Placental pericyte (primary cell): ENCODE results near the gene GKN1. TPM values are rescaled to one million over a fixed set of nuclear protein-coding genes. Genes with fewer than 3 reads are reported as not detected.

Experiments used
- total RNA-seq: library from RNA; depleted of rRNA; stranded (reverse); fragments of >200 nt; gene quantifications from 2 replicates; pipeline ENCODE4 v1.2.3, GENCODE V29; 2012

Gene GKN1
- total RNA-seq, result 0.22 TPM in 1 of 2 replicates, not detected in the other

DNA sequence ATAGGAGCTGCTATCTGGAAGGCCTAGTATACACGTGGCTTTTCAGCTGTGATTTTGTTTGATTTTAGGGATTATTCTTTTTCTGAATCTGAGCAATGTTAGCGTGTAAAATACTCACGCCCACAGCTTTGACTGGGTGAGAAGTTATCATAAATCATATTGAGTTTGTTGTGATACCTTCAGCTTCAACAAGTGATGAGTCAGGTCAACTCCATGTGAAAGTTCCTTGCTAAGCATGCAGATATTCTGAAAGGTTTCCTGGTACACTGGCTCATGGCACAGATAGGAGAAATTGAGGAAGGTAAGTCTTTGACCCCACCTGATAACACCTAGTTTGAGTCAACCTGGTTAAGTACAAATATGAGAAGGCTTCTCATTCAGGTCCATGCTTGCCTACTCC, at the start of gene GKN1:
TSS of gene GKN1 (plus strand) at position 386 of the 400 bp plus-strand sequence. CDS start 42 bp downstream, outside the sequence.

GRCh38 chr2:68952887-68953521, 21.4 kb upstream of the GKN1 start, which contains the start of gene GKN2:
Gene GKN2, minus strand, starts transcription at chr2:68952893. Its CDS starts 32 bp downstream, at chr2:68952861.

DNA sequence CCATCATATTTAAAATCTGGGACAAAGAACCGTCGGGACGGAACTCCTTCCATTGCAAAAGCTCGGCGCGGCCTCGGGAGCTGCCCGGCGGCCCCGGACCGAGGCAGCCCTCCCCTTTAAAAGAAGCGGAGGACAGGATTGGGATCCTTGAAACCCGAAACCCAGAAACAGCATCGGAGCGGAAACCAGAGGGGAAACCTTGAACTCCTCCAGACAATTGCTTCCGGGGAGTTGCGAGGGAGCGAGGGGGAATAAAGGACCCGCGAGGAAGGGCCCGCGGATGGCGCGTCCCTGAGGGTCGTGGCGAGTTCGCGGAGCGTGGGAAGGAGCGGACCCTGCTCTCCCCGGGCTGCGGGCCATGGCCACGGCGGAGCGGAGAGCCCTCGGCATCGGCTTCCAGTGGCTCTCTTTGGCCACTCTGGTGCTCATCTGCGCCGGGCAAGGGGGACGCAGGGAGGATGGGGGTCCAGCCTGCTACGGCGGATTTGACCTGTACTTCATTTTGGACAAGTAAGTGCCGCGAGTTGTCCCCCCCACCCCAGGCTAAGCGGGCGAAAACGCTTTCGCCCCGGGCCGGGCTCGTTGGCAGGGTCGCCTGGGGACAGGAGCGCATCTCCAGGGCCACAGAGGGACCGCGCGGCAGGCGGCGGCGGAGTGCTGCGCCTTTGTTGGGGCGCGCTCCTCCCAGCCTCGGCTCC, 38.9 kb downstream of the GKN1 start, which contains the start of gene ANTXR1:
TSS of gene ANTXR1 (plus strand) at position 38 of the 698 bp plus-strand sequence. CDS start at position 359, 321 bp downstream.

Other genes starting within 250 kb of the GKN1 start
- 0.44 and 2.9 TPM in 2 replicates for gene ARHGAP25, start 239.8 kb upstream of the GKN1 start, total RNA-seq
- gene BMP10, start 103.2 kb upstream of the GKN1 start, total RNA-seq, result 0.44 TPM in 1 of 2 replicates, not detected in the other
- 0.22 TPM in 1 of 2 replicates, not detected in the other for gene GKN2, start 21.7 kb upstream of the GKN1 start, total RNA-seq
- gene ANTXR1, start 38.5 kb downstream of the GKN1 start, total RNA-seq, result 170 and 253 TPM in 2 replicates